ENCODE results near the gene PDGFC. TPM values are rescaled to one million over a fixed set of nuclear protein-coding genes. Genes with fewer than 3 reads are reported as not detected.

The PDGFC gene
- total and polyA plus RNA-seq, 2 of the 8 experiments (the other 6 are each of a cell fraction or from before 2014, with no cell fraction given): 0.65 to 2.7 TPM

DNA sequence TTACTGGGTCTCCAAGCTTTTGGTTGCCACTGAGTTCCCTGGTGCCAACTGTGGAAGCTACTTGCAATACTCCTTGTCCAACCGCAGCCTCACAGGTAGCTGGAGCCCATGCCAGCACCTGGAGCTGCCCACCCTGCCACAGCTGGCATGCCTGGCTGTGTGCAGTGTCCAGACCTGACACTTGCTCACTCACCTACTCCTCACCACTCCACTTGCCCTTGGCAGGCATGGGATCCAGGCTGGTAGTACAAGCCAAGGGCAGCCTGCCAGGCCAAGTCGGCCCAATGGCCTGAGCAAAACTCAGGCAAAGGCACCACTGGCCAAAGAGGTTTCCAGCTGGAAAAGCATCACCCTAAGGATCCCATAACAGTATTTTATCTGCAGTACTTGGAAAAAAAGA lies 246.3 kb downstream of the PDGFC start (continued):
- TF ChIP-seq EP300 (IDR thresholded peaks at IDR 0.05; ENCODE audit: borderline replicate concordance in 1 of 2, low read depth in 2 of 2, low read length in 2 of 2) (no peak), RXRA (IDR thresholded peaks at IDR 0.05; ENCODE audit: insufficient read depth, low read depth, low read length) (no peak), CTCF (IDR thresholded peaks at IDR 0.05; ENCODE audit: control extremely low read depth in 1 of 3, insufficient read depth in 1 of 3, low read depth in 1 of 3, low read length in 3 of 3) (no peak)
